Suppressor macrophage (primary cell): ENCODE data around the gene BCOR.

ENCODE experiments used
- DNase-seq, 4 experiments: peaks; one replicate each; pipeline ENCODE4 v3.0.0-alpha.2; 2020 to 2022
- total RNA-seq, 17 experiments: gene quantifications; one replicate each; lab custom pipeline; 2026; ENCODE audit warnings: mixed read lengths in 6 of 17, inconsistent platforms in 3 of 17; lab: John Stamatoyannopoulos, UW

Gene BCOR
- 11.9 to 53.3 (median 24.7) reads per million in 17 experiments for total RNA-seq

- DNase-seq: peak; percentile 38 to 76 (median 62)
Observed at GRCh38 chrX:40097504-40098263, at the start of gene BCOR. TSS of gene BCOR (minus strand) at chrX:40097958. CDS start at chrX:40077929, 20,029 bp downstream.

- no peak for DNase-seq
Observed at GRCh38 chrX:40147126-40147952, 49.6 kb upstream of the BCOR start.

DNA sequence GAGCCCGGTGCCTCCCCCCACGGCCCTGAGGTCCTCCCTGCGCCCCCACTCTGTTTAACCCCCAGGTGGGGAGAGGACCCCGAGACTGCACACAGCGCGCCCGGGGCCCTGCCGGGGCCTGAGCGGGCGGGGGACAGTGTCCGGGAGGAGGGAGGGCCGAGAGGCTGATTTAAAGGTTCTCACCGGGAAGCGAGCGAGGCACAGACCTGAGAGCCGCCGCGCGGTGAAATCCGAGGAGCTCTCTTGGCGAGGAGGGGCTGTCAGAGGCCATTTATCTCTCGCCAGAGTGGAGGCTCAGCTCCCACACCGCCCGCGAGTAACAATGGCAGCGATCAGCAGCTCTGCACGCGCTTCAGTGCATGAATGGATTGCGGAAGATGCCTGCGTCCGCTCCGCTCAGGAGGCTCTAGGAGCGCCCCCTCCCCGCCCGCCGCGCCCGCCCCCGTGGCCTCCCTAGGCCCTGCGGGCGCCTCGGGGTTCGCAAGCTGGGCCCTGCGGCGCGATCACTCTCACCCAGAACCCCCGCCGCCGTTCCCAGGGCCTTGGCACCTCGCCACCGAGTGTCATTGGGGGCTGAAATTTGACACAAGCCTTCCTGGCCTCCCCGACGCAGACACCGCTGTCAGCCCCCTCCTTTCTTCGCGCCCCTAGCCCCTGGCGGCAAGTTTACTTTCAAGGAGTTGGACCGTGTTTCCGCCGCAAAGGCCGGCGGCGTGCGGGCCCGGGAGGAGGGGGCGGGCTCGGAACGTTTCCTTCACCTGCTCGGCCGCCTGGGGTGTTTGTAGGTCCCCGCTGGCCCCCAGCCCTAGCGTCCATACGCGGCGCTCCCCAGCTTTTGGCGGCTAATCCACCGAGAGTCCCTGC is 48.7 kb upstream of the BCOR start:
- peak; percentile 60 to 75 (median 70) for DNase-seq

GRCh38 chrX:40145923-40146261 is 48.1 kb upstream of the BCOR start:
- peak in 3 of 4 experiments; percentile 36 to 54 (median 49) for DNase-seq

DNA sequence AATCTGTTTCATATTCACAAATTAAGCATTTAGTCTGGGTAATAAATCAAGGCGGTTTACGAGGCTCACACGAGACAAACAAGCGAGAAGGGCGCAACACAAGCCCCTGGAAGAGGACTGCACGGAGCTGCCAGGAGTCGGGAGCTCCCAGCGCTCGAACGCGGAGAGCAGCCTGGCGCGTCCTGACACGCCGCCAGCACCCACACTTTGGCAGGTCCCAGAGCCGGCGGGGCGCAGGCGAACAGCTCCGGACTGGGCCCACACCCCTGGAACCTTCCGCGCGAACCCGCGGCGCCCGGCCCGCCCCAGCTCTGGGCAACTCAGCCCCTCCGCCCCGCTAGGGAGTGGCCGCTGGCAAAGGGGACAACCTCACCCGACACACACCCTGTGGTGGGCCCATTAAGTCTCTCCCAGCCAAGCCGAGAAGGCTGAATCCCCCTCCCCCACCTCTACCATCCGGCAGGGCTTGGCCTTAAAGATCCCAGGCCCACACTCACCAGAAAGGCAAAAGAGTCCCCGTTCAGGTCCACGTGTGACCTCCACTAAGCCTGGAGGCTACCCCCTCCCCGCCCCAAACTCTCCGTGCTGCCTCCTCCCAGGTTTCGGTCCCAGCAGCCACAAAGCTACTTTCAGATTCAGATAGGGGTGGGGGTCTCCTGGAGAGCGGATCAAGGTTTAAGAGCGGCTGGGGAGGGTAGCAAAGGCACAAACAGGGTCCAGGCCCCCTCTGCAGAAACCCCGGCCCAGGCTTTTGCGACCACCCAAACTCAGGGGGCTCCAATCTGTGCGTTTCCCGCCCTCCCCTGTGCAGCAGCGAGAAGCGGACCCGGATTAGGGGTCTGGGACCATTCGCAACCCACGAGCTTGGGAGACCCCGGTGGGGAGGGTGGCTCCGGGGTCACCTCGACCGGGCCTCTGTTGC is 47.5 kb upstream of the BCOR start:
- DNase-seq: no peak

DNA sequence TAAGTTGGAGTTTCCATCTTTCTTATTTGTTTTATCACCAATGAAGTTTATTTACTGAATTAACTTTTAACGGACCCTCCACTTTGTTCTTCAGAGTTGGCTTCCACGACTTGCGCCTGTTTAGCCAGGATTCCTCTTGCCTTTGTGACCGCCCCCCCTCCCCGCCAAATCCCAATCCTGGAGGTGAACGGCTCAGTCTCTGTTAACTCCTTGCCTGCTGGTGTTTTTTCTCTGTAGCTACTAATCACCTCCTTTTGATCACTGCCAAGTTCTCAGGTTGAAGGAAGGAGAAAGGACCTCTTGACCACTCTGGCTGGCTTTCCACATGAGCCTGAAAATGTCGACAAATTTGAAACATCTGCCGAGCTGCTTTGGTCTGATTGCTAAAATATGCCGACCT is 46.8 kb upstream of the BCOR start:
- no peak for DNase-seq

DNA sequence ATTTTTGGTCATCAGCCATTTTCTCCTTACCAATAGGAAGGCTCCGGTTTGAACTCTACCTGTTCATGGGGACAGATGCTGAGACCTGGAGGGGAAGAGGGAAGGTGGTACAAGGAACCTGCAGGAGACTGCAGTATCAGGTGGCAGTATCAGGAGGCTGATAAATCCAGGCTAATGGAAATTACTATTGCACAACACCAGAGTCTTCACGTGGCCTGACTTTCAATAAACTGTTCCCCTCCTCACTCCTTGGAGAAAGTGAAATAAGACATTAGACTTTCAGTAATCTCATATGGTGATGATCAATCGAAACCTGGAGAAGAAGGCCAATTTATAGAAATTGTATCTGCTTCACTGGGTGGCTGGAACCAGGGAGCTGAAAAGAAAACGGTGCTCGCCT is 46.2 kb upstream of the BCOR start:
- no peak for DNase-seq

- no peak for DNase-seq
Observed at GRCh38 chrX:40143001-40143400, 45.2 kb upstream of the BCOR start.

GRCh38 chrX:40142417-40142816 is 44.7 kb upstream of the BCOR start:
- DNase-seq: no peak

- DNase-seq: peak in 3 of 4 experiments; percentile 47 to 63 (median 60)
Observed at GRCh38 chrX:40140706-40141499, 43.1 kb upstream of the BCOR start.

DNA sequence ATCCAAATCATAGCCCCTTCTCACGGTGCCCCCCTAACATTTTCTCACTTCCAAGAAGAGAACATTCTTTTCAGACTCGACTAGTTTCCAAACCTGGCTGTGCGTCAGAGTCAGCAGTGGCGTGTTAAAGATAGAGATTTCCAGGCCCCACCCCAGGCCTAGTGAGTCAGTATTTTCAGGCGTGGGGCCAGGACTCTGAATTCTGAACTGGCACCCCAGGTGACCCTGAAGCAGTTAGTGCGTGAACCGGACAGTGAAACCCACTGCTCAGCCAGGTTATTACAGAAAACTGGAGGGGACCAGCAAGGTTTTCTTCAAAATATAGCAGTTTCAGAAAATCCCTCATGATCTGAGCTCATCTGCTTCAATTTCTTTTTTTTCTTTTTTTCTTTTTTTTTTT is 35.0 kb upstream of the BCOR start:
- no peak for DNase-seq

GRCh38 chrX:40131654-40132337 is 34.0 kb upstream of the BCOR start:
- DNase-seq: no peak

DNA sequence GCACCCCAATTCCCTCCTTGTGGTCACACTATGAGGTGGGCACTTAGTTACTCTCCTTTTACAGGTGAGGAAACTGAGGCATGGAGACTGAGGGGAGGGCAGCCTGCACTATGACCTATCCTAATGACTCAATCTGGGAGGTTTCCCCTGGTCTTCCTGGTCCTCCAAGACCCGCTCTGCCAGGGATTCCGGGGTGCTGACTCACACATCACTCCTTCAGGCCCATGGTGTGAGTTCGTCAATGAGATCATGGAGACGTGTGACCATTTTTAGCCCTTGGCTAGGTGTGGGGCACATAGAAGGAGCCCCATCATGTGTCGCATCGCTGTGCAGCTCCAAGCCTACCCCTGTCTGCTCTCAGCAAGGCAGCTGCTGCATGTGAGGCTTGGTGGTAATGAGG is 32.4 kb upstream of the BCOR start:
- no peak for DNase-seq

GRCh38 chrX:40127052-40127451 is 29.3 kb upstream of the BCOR start:
- DNase-seq: peak in 3 of 4 experiments; percentile 42 to 62 (median 44)

- DNase-seq: no peak
Observed at GRCh38 chrX:40122487-40122886, 24.7 kb upstream of the BCOR start.

DNA sequence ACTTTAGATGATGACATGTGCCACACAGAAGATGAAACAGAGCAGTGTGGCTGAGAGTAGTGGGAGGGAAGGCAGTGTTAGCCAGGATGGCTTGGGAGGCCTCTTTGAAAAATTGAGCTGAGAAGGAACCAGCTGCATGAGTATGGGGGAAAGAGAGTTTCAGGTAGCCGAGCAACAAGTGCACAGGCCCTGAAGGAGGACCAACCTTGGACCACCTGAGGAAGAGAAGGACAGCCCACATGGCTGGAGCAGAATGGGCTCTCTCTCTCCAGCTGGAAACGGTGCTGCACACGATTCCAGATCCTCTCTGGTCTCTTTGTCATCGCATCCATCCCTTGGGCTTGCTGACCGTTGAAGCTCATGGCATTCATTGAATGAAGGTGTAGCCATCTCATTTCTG is 23.9 kb upstream of the BCOR start:
- DNase-seq: no peak

- peak in 3 of 4 experiments; percentile 59 to 64 (median 63) for DNase-seq
Observed at GRCh38 chrX:40120838-40121580, 23.3 kb upstream of the BCOR start.

- DNase-seq: no peak
Observed at GRCh38 chrX:40117715-40118285, 20.0 kb upstream of the BCOR start.

DNA sequence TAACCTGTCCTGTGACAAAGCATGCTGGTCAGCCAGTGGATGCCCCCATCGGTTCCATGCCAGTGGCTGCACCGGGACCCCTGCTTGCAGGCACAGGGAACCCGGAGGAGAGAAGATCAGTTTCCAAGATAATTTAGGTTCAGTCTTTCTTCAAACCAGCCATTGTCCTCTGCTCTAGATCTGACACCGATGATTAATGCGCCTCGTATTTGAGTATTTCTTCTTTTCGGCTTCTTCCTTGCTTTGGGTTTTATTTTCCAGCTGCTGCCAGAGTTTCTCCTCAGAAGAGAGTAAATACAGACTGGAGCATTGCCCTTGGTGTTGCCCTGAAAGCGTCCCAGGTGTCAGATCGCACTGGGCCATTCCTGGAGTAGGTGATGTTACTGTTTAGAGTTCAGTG is 19.2 kb upstream of the BCOR start:
- DNase-seq: no peak
